ENCODE data around the gene METTL16. TPM values are rescaled to one million over a fixed set of nuclear protein-coding genes. Genes with fewer than 3 reads are reported as not detected.
A peak's percentile ranks its signal among the peaks of the same experiment; 100 is the strongest.

The METTL16 gene
- total and polyA plus RNA-seq, 2 experiments from 2014 or later = 12.0 to 14.4 TPM

GRCh38 chr17:2406271-2406902 lies 105.3 kb downstream of the METTL16 start:
- Histone ChIP-seq H3K9ac (peak overlapping the region; percentile 80), H2AFZ (peak overlapping the region; percentile 39; the same call in 1 of the 2 replicates), H3K79me2 (ENCODE audit: insufficient read depth) (no peaks in the 10 kb centered on the region), H3F3A (ENCODE audit: insufficient read depth) (peaks cover 51% of the 10 kb centered on the region), H3K4me3 (peak overlapping the region; percentile 41), H4K20me1 (ENCODE audit: insufficient read depth) (no peaks in the 10 kb centered on the region), H3K36me3 (ENCODE audit: low read depth) (no peaks in the 10 kb centered on the region), H3K9me3 (ENCODE audit: low read depth) (no peaks in the 10 kb centered on the region), H3K4me1 (ENCODE audit: insufficient read depth) (peaks cover 50% of the 10 kb centered on the region), H3K27ac (peak overlapping the region; percentile 98), H3K9me2 (ENCODE audit: insufficient read depth) (no peaks in the 10 kb centered on the region), H3K4me2 (ENCODE audit: unreplicated experiment) (peak overlapping the region; percentile 56), H3K27me3 (replicated peaks; ENCODE audit: insufficient read depth) (no peaks in the 10 kb centered on the region)
- in situ Hi-C loops (cut with MboI) = no loop called here
- 46 to 54% methylated on average over 8 of the region's 8 CpGs for WGBS, 2 experiments (ENCODE audit: low coverage in 1 of 2, low lambda C conversion rate in 2 of 2, missing lambda C conversion rate in 2 of 2)
- TF ChIP-seq EZH2 (IDR thresholded peaks at IDR 0.05; ENCODE audit: insufficient read depth, poor library complexity, severe bottlenecking) = no peak
- no peak for TF ChIP-seq EZH2phosphoT487 (IDR thresholded peaks at IDR 0.05; ENCODE audit: insufficient read depth, low read depth)
- DNase-seq = peak; percentile 25

GRCh38 chr17:2405247-2405926 lies 106.3 kb downstream of the METTL16 start:
- Histone ChIP-seq H4K20me1 (ENCODE audit: insufficient read depth) (no peaks in the 10 kb centered on the region), H3K4me2 (ENCODE audit: unreplicated experiment) (peak overlapping the region; percentile 78), H3K9ac (peak overlapping the region; percentile 80), H3K4me1 (ENCODE audit: insufficient read depth) (peaks cover 50% of the 10 kb centered on the region), H3K4me3 (peak overlapping the region; percentile 4; the same call in 1 of the 2 replicates), H2AFZ (no peak overlapping the region), H3K79me2 (ENCODE audit: insufficient read depth) (peaks cover 3% of the 10 kb centered on the region; the same call in 1 of the 2 replicates), H3K9me3 (ENCODE audit: low read depth) (no peaks in the 10 kb centered on the region), H3K27me3 (replicated peaks; ENCODE audit: insufficient read depth) (no peaks in the 10 kb centered on the region), H3K27ac (peak overlapping the region; percentile 98), H3F3A (ENCODE audit: insufficient read depth) (peaks cover 51% of the 10 kb centered on the region), H3K9me2 (ENCODE audit: insufficient read depth) (no peaks in the 10 kb centered on the region), H3K36me3 (ENCODE audit: low read depth) (no peaks in the 10 kb centered on the region)
- peak; percentile 97 for DNase-seq
- in situ Hi-C loops (cut with MboI) = no loop called here
- no peak for TF ChIP-seq EZH2phosphoT487 (IDR thresholded peaks at IDR 0.05; ENCODE audit: insufficient read depth, low read depth)
- TF ChIP-seq EZH2 (IDR thresholded peaks at IDR 0.05; ENCODE audit: insufficient read depth, poor library complexity, severe bottlenecking) = no peak
- 73 to 74% methylated on average over 14 of the region's 14 CpGs for WGBS, 2 experiments (ENCODE audit: low coverage in 1 of 2, low lambda C conversion rate in 2 of 2, missing lambda C conversion rate in 2 of 2)

GRCh38 chr17:2403044-2403443 lies 108.6 kb downstream of the METTL16 start:
- Histone ChIP-seq H3K9me2 (ENCODE audit: insufficient read depth) (no peaks in the 10 kb centered on the region), H4K20me1 (ENCODE audit: insufficient read depth) (no peaks in the 10 kb centered on the region), H3K4me1 (ENCODE audit: insufficient read depth) (peaks cover 56% of the 10 kb centered on the region), H3F3A (ENCODE audit: insufficient read depth) (peaks cover 60% of the 10 kb centered on the region), H3K9ac (peak overlapping the region; percentile 100), H3K4me2 (ENCODE audit: unreplicated experiment) (no peak overlapping the region), H2AFZ (no peak overlapping the region), H3K4me3 (no peak overlapping the region), H3K27ac (peak overlapping the region; percentile 99), H3K9me3 (ENCODE audit: low read depth) (no peaks in the 10 kb centered on the region), H3K36me3 (ENCODE audit: low read depth) (no peaks in the 10 kb centered on the region), H3K79me2 (ENCODE audit: insufficient read depth) (peaks cover 20% of the 10 kb centered on the region), H3K27me3 (replicated peaks; ENCODE audit: insufficient read depth) (no peaks in the 10 kb centered on the region)
- in situ Hi-C loops (cut with MboI) = no loop called here
- DNase-seq = no peak
- TF ChIP-seq EZH2phosphoT487 (IDR thresholded peaks at IDR 0.05; ENCODE audit: insufficient read depth, low read depth) (no peak), EZH2 (IDR thresholded peaks at IDR 0.05; ENCODE audit: insufficient read depth, poor library complexity, severe bottlenecking) (no peak)
- WGBS, 2 experiments (ENCODE audit: low coverage in 1 of 2, low lambda C conversion rate in 2 of 2, missing lambda C conversion rate in 2 of 2) = 95 to 96% methylated on average over 4 of the region's 4 CpGs

GRCh38 chr17:2402544-2402943 lies 109.1 kb downstream of the METTL16 start:
- Histone ChIP-seq H3K9ac (peak overlapping the region; percentile 100), H3K4me2 (ENCODE audit: unreplicated experiment) (peak overlapping the region; percentile 42), H3K4me3 (peak overlapping the region; percentile 56), H3F3A (ENCODE audit: insufficient read depth) (peaks cover 59% of the 10 kb centered on the region), H3K79me2 (ENCODE audit: insufficient read depth) (peaks cover 25% of the 10 kb centered on the region), H3K4me1 (ENCODE audit: insufficient read depth) (peaks cover 51% of the 10 kb centered on the region), H2AFZ (no peak overlapping the region), H3K9me3 (ENCODE audit: low read depth) (no peaks in the 10 kb centered on the region), H3K27me3 (replicated peaks; ENCODE audit: insufficient read depth) (no peaks in the 10 kb centered on the region), H3K27ac (peak overlapping the region; percentile 99), H4K20me1 (ENCODE audit: insufficient read depth) (no peaks in the 10 kb centered on the region), H3K36me3 (ENCODE audit: low read depth) (no peaks in the 10 kb centered on the region), H3K9me2 (ENCODE audit: insufficient read depth) (no peaks in the 10 kb centered on the region)
- TF ChIP-seq EZH2phosphoT487 (IDR thresholded peaks at IDR 0.05; ENCODE audit: insufficient read depth, low read depth) = no peak
- no peak for TF ChIP-seq EZH2 (IDR thresholded peaks at IDR 0.05; ENCODE audit: insufficient read depth, poor library complexity, severe bottlenecking)
- WGBS, 2 experiments (ENCODE audit: low coverage in 1 of 2, low lambda C conversion rate in 2 of 2, missing lambda C conversion rate in 2 of 2) = 8 to 13% methylated on average over 15 of the region's 15 CpGs
- in situ Hi-C loops (cut with MboI) = no loop called here
- DNase-seq = no peak
